HG03575 (cell line): ENCODE data around the gene CD226.
"Not testable (repeated sequence)": the region's sequence is repeated elsewhere in the genome, so short reads cannot be mapped to it uniquely, and the experiment has no call there.

Source experiments
- ATAC-seq: cut with Tn5 transposase; IDR thresholded peaks from one replicate; pipeline ENCODE4 v1.9.1; 2021; ENCODE audit not compliant: unreplicated experiment, insufficient number of reproducible peaks, low FRiP score; ENCODE audit errors: extremely low read depth

Gene CD226

DNA sequence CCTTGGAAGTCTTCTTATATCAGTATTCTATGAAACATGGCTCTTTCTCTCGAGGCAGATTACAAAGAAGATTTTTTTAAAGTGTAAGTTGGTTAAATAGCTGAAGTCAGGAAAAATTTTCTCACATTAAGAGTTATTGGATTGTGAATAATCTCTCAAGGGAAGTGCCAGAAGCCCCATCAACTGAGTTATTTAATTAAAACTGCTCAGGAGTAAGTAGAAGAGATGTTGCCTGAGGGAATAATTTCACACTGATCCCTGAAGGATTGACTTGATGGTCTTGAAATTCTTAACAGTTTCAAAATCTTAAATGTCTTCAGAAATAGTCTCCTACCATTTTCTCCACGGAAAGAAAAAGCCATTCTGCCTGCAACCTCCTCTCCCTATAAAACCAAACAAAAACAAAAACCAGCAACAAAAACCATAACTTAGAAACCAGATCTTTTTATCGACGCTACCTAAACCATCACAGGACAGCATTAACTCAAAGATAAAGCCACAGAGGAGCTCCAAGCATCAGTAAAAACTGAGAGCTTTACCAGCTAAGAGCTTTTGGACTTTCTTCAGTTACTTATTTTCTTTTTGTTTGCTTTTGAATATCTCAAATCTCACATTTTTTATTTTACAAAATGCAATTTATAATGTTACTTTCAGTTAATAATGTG is 12.9 kb downstream of the CD226 start:
- ATAC-seq = no peak

GRCh38 chr18:69929041-69929774 is 18.5 kb downstream of the CD226 start:
- ATAC-seq = no peak

GRCh38 chr18:69916412-69916811 is 31.3 kb downstream of the CD226 start:
- no peak for ATAC-seq

GRCh38 chr18:69908838-69909237 is 38.8 kb downstream of the CD226 start:
- ATAC-seq = no peak

GRCh38 chr18:69906765-69907164 is 40.9 kb downstream of the CD226 start:
- no peak for ATAC-seq

DNA sequence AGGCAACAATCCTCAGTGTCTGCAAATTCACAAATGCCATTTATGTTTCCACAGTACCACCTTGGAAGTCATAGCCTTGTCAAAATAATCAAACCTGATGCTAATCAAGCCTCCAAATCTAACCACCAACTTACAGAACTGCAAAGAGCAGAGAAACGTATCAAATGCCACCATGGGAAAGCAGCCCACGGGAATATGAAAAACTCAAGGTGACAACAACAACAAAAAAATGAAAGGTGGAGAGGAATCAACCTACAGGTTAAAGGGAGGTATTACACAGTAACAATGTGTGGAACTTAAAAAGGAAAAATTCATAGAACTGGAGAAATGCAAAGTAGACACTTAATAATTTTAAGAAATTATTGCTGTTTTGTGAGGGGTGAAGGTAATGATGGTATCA is 46.7 kb downstream of the CD226 start:
- ATAC-seq = no peak

- ATAC-seq = not testable (repeated sequence)
Observed at GRCh38 chr18:69899154-69899923, 48.3 kb downstream of the CD226 start.

DNA sequence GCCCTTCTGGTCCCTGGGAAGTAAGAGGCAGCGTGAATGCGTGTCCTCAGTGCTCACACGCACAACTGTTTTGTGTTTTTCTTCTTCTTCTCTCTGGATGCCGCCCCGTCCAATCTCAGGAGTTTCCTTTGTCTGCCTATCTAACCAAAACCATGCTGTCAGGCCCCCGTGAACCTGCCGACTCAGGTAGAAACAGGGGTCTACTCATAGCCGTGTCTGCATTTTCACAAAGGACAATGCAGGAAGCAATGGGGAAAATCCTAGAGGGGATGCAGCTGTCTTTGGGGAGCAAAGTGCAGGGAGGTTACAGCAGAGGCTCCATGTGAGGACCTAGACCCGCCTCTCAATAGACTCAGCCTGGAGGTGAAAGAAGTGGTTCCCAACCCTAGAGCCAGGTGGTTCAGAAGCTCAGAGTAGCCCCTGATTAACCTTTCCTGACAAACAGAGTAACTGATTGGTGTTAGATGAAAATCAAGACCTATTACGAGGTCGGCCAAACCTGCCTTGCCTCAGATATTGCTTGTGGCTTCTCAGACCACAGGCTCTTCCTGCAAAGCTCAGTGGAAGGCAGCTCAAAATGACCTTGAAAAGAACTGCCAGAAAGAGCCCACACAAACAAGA is 49.3 kb downstream of the CD226 start:
- ATAC-seq = no peak

GRCh38 chr18:69897397-69898108 is 50.1 kb downstream of the CD226 start:
- no peak for ATAC-seq

GRCh38 chr18:69895066-69896047 is 52.3 kb downstream of the CD226 start:
- no peak for ATAC-seq

DNA sequence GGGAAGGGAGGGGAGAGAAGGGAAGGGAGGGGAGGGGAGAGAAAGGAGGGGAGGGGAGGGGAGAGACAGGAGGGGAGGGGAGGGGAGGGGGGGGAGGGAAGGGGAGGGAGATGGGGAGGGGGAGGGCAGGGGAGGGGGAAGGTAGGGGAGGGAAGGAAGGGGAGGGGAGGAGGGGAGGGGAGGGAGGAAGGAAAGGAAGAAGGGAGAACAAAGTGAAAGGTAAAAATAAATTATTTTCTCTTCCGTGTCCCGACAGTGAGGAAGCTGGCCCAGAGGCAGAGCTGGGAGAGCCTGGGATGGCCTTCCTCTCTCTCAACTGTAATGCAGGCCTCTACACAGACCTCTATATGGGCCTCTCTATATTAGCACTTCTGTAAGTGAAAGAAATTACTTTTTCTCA is 53.2 kb downstream of the CD226 start:
- no peak for ATAC-seq

- no peak for ATAC-seq
Observed at GRCh38 chr18:69890558-69890957, 57.1 kb downstream of the CD226 start.

DNA sequence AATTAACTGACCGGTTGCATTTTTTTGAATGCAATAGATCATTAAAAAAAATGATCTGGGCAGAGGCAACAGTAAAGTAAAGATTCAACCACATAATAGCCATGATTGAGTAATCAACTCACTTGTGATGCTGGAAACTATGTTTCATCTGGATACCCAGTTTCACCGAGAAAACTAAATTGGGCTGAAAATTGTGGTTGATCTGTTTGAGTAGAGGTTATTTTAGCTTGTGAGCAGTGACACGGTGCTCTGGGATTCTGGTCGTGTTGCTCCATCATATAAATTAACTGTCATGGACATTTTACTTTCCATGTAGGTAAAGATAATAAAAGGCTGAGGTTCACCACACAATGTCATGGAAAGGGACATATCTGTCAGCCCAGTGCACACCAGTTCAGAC is 58.7 kb downstream of the CD226 start:
- no peak for ATAC-seq

DNA sequence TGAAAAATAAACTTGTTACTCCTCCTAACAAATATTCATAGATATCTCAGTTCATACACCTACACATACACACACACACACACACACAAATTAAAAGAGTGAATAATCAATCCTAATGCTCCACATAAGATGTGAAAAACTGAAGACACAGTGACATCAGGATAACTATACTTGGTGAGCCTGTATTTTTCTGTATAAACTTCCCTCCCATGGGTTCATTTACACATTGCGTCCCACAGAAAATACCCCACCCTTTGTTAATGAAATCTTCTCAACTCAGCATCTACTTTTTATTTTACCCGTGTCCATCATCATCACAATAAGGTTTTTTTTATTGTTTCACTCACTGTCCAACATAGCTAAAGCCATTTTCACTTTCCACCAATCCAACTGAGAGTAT is 60.4 kb downstream of the CD226 start:
- ATAC-seq = no peak

DNA sequence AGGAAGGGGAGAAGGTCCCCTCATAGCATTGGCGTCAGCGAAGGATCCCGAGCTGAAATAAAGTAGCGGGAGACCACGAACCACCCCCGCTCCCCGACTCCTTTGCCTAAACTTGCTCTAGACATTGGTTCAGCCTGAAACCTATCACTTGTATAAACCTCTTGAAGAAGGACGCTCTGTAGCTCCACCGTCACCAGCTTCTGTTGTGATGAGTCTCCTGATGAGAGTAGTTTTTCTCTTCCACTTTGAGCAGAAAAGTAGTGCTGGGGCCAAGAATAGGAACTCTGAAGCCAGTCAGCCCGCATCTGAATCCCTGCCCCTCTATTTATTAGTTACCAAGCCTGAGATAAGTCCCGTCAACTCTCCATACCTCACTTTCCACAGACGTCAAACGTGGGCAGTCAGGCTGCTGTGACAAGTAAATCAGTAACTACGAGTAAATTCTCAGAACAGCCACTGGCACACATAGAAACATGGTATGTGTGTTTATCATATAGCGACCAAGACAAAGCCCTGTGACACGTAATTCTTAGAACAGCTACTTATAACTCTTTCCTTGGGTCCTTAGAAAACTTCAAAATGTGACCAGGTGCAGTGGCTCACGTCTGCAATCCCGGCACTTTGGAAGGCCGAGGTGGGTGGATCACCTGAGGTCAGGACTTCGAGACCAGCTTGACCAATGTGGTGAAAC is 61.7 kb downstream of the CD226 start:
- ATAC-seq = peak; percentile 57

DNA sequence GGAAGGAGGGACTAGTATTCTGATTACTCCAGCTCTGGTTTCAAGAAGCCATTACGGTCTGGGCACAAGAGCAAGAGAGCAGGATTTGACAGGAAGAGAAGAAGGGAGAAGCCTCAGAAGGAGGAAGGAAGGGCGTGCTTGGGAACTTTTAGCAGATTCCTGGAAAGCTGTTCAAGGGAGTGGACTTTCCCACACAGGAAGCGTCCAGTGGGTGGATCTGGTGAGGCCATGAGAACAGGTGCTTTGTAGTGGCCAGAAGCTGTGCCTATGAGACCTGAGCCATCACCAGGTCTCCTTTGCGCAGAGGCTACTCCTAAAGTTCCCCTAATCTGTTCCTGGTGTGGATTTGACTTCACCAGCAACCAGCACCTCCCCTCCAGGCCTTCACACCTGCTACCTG is 62.3 kb downstream of the CD226 start:
- no peak for ATAC-seq

- no peak for ATAC-seq
Observed at GRCh38 chr18:69883781-69884180, 63.9 kb downstream of the CD226 start.
